MCF 10A (cell line): ENCODE measurements around the gene RNF212B. TPM values are rescaled to one million over a fixed set of nuclear protein-coding genes. Genes with fewer than 3 reads are reported as not detected.

Experiments used
- BruUV-seq: library from RNA; stranded (reverse); fragments of 400-500 nt; replicated peaks from 2 replicates; lab custom pipeline; 2021; lab: Mats Ljungman, UMichigan
- CTCF ChIA-PET: fragments of 300-600 bp; sonication (Branson Sonifier 250); formaldehyde crosslinking; extraction: SDS; loops from one replicate; lab custom pipeline; 2021; ENCODE audit warnings: antibody characterized with exemption, inconsistent platforms; lab: Yijun Ruan, JAX
- POLR2A ChIA-PET: fragments of 300-600, 350-650 bp; sonication (Branson Sonifier 250); formaldehyde crosslinking; extraction: SDS; loops from one replicate; lab custom pipeline; 2020; ENCODE audit warnings: antibody characterized with exemption, inconsistent platforms; lab: Yijun Ruan, JAX
- DNase-seq: peaks from one replicate; pipeline ENCODE4 v3.0.0-alpha.2; 2018; ENCODE audit not compliant: unreplicated experiment
- H3K27ac Mint-ChIP-seq: one replicate; pipeline ENCODE4 v1.8.0; 2022; ENCODE audit warnings: mild to moderate bottlenecking, low read depth, mixed read lengths; ENCODE audit not compliant: unreplicated experiment
- H3K27me3 Mint-ChIP-seq: one replicate; pipeline ENCODE4 v1.8.0; 2022; ENCODE audit warnings: mixed read lengths; ENCODE audit not compliant: insufficient read depth, unreplicated experiment
- H3K36me3 Mint-ChIP-seq: one replicate; pipeline ENCODE4 v1.8.0; 2022; ENCODE audit warnings: mild to moderate bottlenecking, moderate library complexity, mixed read lengths; ENCODE audit not compliant: insufficient read depth, unreplicated experiment
- H3K4me1 Mint-ChIP-seq: one replicate; pipeline ENCODE4 v1.8.0; 2022; ENCODE audit warnings: mixed read lengths; ENCODE audit not compliant: insufficient read depth, unreplicated experiment
- H3K4me3 Mint-ChIP-seq: one replicate; pipeline ENCODE4 v1.8.0; 2022; ENCODE audit warnings: mild to moderate bottlenecking, moderate library complexity, mixed read lengths; ENCODE audit not compliant: unreplicated experiment
- H3K9me3 Mint-ChIP-seq: one replicate; pipeline ENCODE4 v1.8.0; 2022; ENCODE audit warnings: mixed read lengths; ENCODE audit not compliant: unreplicated experiment
- CTCF ChIP-seq: fragments of 200-600 bp; IDR thresholded peaks from one replicate; pipeline ENCODE4 v1.8.0; 2022; ENCODE audit warnings: antibody characterized with exemption, mild to moderate bottlenecking; ENCODE audit not compliant: unreplicated experiment
- intact Hi-C: fragments of 100-400 bp; cut with micrococcal nuclease; formaldehyde crosslinking; loops from 2 replicates; pipeline ENCODE4 v1.14.1; 2022
- total RNA-seq: library from RNA; stranded (reverse); gene quantifications from 2 replicates; pipeline ENCODE4 v1.2.3, GENCODE V29; 2022

Gene RNF212B
- total RNA-seq, 1 experiment from 2014 or later = not detected

GRCh38 chr14:23286020-23286901 lies 48.5 kb downstream of the RNF212B start, which contains the start of gene HOMEZ:
HOMEZ (minus strand) TSS chr14:23286132; CDS start chr14:23285952, 180 bp downstream.
- Mint-ChIP-seq H3K9me3 (no peaks in the 10 kb centered on the region), H3K36me3 (no peaks in the 10 kb centered on the region), H3K4me1 (peaks cover 8% of the 10 kb centered on the region), H3K27me3 (no peaks in the 10 kb centered on the region), H3K27ac (peak within 1 kb of the TSS; percentile 75), H3K4me3 (peak within 1 kb of the TSS; percentile 97)
- TSS peak; percentile 88 for BruUV-seq
- no peak for TF ChIP-seq CTCF
- POLR2A ChIA-PET = interaction anchor here (0.6 to 4.5 kb wide), 22 partner anchors 9 to 824 kb away, joined by 3 to 60 read pairs (median 4); partner anchors contain the start of genes ACIN1, BCL2L2, C14orf119 and PABPN1
- intact Hi-C loops = loop anchor here (5.0 kb wide), 1 partner anchor 99 kb away; no protein-coding TSS in a partner anchor
- CTCF ChIA-PET = interaction anchor here (0.6 to 2.8 kb wide), 8 partner anchors 9 to 165 kb away, joined by 3 to 27 read pairs (median 5); no protein-coding TSS in a partner anchor
- peak; percentile 98 for DNase-seq

GRCh38 chr14:23286902-23287479 lies 49.3 kb downstream of the RNF212B start:
- H3K4me3 Mint-ChIP-seq = peak overlapping the region; percentile 97
- CTCF ChIA-PET = interaction anchor here (0.7 to 2.8 kb wide), 8 partner anchors 9 to 166 kb away, joined by 3 to 27 read pairs (median 5); no protein-coding TSS in a partner anchor
- intact Hi-C loops = loop anchor here (5.0 kb wide), 1 partner anchor 100 kb away; no protein-coding TSS in a partner anchor
- BruUV-seq = no TSS peak
- DNase-seq = no peak
- no peaks in the 10 kb centered on the region for H3K27me3 Mint-ChIP-seq
- POLR2A ChIA-PET = interaction anchor here (0.6 to 4.5 kb wide), 17 partner anchors 8 to 268 kb away, joined by 3 to 60 read pairs (median 4); partner anchors contain the start of genes ACIN1, BCL2L2, C14orf119 and PABPN1
- peak overlapping the region; percentile 75 for H3K27ac Mint-ChIP-seq
- no peaks in the 10 kb centered on the region for H3K9me3 Mint-ChIP-seq
- H3K36me3 Mint-ChIP-seq = no peaks in the 10 kb centered on the region
- H3K4me1 Mint-ChIP-seq = peaks cover 8% of the 10 kb centered on the region
- TF ChIP-seq CTCF = no peak

- no peaks in the 10 kb centered on the region for H3K27me3 Mint-ChIP-seq
- no peaks in the 10 kb centered on the region for H3K9me3 Mint-ChIP-seq
- intact Hi-C loops = loop anchor here (1.0 kb wide), 1 partner anchor 30 kb away; no protein-coding TSS in a partner anchor
- POLR2A ChIA-PET = interaction anchor here (0.7 to 2.6 kb wide), 5 partner anchors 10 to 122 kb away, joined by 3 to 13 read pairs (median 6); partner anchors contain the start of genes HOMEZ and PABPN1
- DNase-seq = peak; percentile 63
- peaks cover 5% of the 10 kb centered on the region for H3K36me3 Mint-ChIP-seq
- BruUV-seq = no TSS peak
- peaks cover 17% of the 10 kb centered on the region for H3K4me1 Mint-ChIP-seq
- no peak overlapping the region for H3K4me3 Mint-ChIP-seq
- peak; percentile 72 for TF ChIP-seq CTCF
- H3K27ac Mint-ChIP-seq = no peak overlapping the region
- CTCF ChIA-PET = interaction anchor here (0.6 to 5.6 kb wide), 33 partner anchors 8 to 1194 kb away, joined by 3 to 32 read pairs (median 4); partner anchors contain the start of genes BCL2L2, HOMEZ, IL25 and PABPN1
These were observed 57.2 kb downstream of the RNF212B start for GRCh38 chr14:23294734-23295561.
